NCI-H526 treated with DMSO at 0.1 percent for 48 hours (cell line): ENCODE data around the gene GRIN2C.
A peak's percentile ranks its signal among the peaks of the same experiment; 100 is the strongest.
"Not testable (repeated sequence)": the region's sequence is repeated elsewhere in the genome, so short reads cannot be mapped to it uniquely, and the experiment has no call there.

Source experiments
- DNase-seq: peaks from one replicate; lab custom pipeline; 2025; lab: John Stamatoyannopoulos, UW

Gene GRIN2C

GRCh38 chr17:74879308-74879707 is 19.6 kb upstream of the GRIN2C start:
- DNase-seq, result no peak

- DNase-seq, result no peak
Observed at GRCh38 chr17:74878658-74879057, 19.0 kb upstream of the GRIN2C start.

- no peak for DNase-seq
Observed at GRCh38 chr17:74877592-74878548, 18.2 kb upstream of the GRIN2C start.

GRCh38 chr17:74875977-74876593 is 16.4 kb upstream of the GRIN2C start:
- no peak for DNase-seq

- DNase-seq, result no peak
Observed at GRCh38 chr17:74875155-74875976, 15.7 kb upstream of the GRIN2C start.

GRCh38 chr17:74874615-74875037 is 14.9 kb upstream of the GRIN2C start:
- DNase-seq, result no peak

- DNase-seq, result no peak
Observed at GRCh38 chr17:74873874-74874614, 14.4 kb upstream of the GRIN2C start.

- DNase-seq, result peak; percentile 99
Observed at GRCh38 chr17:74873037-74873873, 13.6 kb upstream of the GRIN2C start.

- DNase-seq, result no peak
Observed at GRCh38 chr17:74872313-74873036, 12.8 kb upstream of the GRIN2C start, which contains the start of gene FDXR. TSS of gene FDXR (minus strand) at chr17:74872994. CDS start at chr17:74872944, 50 bp downstream.

- no peak for DNase-seq
Observed at GRCh38 chr17:74871356-74872076, 11.8 kb upstream of the GRIN2C start.

- DNase-seq, result no peak
Observed at GRCh38 chr17:74870512-74870911, 10.8 kb upstream of the GRIN2C start.

- not testable (repeated sequence) for DNase-seq
Observed at GRCh38 chr17:74870028-74870427, 10.3 kb upstream of the GRIN2C start.

GRCh38 chr17:74868908-74869255 is 9.2 kb upstream of the GRIN2C start:
- no peak for DNase-seq

GRCh38 chr17:74868251-74868907 is 8.7 kb upstream of the GRIN2C start:
- DNase-seq, result no peak

GRCh38 chr17:74866198-74866835 is 6.6 kb upstream of the GRIN2C start:
- DNase-seq, result no peak

GRCh38 chr17:74865504-74866197 is 6.0 kb upstream of the GRIN2C start:
- no peak for DNase-seq

GRCh38 chr17:74864866-74865395 is 5.2 kb upstream of the GRIN2C start:
- DNase-seq, result no peak
